GM18870 (cell line): ENCODE results near the gene SV2B.

ENCODE experiments used
- ATAC-seq: cut with Tn5 transposase; IDR thresholded peaks from one replicate; pipeline ENCODE4 v1.9.1; 2021; ENCODE audit warnings: moderate library complexity; ENCODE audit not compliant: unreplicated experiment

SV2B gene

DNA sequence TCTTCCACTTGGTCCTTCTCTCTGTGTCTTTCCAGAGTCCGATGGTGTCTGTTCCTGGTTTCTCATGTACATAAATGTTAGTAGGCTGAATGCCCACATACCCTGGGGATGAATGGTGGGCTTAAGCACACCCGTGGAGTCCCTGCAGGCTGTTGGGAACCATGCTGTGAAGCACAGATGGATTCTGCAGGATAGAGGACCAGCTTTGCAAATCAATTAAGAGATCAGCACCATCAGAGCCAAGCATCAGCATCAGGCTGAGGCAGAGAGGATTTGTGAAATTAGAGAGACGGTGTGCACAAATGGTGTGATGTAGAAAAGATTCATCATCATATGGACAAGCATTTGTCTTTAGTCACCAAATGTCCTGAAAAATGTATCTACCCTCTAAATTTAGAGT is 127.1 kb downstream of the SV2B start:
- no peak for ATAC-seq

DNA sequence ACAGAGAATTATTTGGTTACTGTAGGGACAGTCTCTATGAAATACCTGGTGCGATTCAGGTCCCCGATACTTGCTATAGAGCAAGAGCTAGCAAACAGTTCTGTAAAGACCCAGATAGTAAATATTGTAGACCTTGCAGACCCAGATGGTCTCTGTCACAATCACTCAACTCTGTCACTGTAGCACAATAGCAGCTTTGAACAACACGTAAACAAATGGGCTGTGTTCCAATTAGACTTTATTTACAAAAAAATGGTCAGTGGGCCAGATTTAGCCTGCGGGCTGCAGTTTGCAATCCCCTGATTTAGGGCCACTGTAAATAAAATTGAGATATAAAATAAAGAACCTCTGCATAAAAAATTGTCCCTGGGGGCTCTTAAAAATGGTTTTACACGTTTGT is 127.7 kb downstream of the SV2B start:
- ATAC-seq = no peak

DNA sequence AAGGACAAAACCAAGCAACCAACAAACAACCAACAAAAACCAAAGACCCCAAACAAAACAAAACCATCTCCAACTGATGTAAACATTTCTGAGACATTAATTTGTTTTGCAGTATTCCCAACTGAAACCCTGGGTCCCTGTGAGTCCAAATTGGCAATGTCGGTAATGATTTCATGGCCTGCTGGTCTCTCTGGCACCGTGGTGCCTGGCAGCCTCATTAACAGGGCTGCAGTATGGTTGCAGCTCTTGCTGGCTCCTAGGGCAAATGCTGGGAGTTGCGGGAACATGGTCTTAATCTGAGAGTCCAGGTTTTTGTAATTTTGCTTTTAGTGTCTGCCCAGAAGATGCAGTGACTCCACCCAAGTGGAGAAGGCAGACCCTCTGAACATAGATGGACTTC is 128.3 kb downstream of the SV2B start:
- no peak for ATAC-seq

DNA sequence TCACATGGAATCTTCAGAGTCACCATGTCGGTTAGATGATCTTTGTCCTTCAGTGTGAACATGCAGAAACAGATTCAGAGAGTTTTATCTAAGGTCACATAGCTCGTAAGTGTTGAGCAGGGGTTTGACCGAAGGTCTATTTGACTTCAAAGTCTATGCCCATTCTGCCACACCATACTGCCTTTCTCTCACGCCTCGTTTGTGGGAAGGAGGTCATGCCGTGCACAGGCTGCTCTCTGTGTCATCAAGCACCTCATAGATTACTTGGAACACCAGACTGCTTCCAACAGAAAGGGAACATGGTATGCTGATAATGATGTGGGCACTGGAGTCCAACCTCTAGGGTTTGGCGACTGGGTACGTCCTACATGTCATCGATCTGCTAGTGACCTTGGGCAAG is 128.8 kb downstream of the SV2B start:
- no peak for ATAC-seq

DNA sequence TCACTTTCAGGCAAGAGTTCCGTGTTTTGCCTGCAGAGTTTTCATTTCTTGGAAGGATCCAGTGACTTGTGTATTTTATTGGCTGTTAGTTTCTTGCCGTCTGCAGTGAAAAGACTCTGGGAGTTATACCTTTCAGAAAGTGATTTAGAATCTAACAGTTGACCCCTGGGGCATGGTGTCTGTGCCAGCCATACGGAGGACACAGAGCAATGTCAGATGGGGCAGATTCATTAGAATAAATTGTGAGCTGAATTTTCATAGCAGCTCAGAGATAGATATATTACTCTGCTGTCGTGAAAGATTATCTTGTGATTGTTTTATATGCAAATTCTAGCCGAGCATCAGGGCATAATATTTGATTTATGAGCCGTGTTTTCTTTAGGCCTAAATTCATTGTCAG is 131.6 kb downstream of the SV2B start:
- ATAC-seq = no peak

DNA sequence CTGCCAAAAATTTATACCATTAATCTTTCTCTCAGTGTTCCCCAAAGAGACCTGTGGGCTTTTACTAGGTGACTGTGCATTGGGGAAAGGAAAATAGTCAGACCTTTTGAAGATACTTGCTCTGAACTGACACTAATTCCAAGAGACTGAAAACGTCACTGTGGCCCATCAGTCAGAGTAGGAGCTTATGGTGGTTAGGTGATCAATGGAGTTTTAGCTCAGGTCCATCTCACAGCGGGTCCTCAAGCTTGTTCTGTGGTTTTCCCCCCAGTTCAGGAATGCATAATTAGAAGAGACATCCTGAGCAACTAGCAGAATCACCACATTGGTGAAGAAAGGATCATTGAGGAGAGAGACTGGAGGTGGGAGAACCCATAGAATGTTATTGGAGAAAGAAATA is 134.7 kb downstream of the SV2B start:
- ATAC-seq = no peak

DNA sequence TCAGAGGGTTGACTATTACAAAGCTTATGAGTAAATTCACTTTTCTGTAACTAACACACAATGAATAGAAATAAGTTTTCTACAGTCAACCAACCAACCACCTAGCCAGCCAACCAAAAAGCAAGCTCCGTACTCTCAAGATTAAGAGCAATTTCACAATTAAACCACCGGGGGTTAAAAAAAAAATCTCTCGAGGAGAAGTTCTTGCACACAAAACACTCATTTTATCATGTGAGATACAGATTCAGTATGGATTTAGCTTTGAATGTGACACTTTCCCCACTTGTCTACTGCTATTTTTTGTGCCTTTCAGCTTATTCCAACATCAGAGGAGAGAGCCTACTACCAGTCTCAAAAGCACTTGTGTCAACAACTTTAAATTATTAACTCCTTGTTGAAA is 135.3 kb downstream of the SV2B start:
- no peak for ATAC-seq

DNA sequence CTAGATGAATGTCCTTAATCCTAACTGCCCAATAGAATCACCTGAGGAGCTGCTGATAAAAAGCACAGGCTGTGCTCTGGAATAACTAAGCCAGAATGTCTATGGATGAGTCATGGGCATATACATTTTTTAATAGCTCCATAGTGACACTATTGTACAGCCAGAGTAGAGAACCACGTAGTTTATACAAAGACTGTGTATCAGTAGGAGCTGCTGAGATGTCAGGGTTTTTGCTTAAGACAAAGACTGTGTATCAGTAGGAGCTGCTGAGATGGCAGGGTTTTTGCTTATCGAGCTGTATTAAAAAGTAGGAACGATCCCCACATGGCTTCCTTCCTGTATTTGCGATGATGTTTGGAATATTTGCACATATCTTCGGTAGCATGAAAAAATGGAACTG is 137.4 kb downstream of the SV2B start:
- ATAC-seq = no peak

DNA sequence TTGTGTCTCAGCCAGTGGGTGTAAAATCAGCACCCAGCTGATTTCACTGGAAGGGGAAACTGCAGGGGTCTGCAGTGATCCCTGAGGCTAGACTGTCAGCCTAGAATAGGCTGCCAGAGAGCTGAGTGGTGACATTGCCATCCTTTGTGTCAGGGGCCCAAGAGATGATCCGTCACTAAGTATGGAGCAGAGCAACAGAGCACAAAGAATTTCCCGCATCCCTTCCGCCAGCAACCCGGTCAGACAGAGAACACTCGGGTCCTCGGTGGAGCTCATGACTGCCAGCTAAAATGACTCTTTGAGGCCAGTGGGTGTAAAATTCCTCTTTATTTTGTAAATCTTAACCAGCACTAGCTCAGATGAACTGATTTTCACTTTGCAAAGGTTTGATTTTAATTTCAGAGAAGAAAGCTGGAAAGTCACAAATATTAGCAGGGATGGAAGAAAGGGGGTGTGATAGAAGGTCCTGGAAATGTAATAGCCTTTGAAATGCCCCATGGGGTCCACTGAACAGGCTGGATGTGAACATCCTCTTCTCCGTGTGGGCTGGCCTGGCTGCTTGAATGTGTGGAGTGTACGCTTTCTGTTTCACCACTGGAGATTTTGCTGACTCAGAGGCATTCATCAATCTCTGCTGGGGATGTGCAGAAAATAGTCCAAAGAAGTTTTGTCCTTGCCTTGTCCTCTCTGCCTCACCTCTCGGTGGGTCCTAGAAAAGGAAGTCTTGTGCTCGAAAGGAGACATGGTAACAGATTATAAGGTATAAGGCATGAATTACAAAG is 138.8 kb downstream of the SV2B start:
- ATAC-seq = no peak

DNA sequence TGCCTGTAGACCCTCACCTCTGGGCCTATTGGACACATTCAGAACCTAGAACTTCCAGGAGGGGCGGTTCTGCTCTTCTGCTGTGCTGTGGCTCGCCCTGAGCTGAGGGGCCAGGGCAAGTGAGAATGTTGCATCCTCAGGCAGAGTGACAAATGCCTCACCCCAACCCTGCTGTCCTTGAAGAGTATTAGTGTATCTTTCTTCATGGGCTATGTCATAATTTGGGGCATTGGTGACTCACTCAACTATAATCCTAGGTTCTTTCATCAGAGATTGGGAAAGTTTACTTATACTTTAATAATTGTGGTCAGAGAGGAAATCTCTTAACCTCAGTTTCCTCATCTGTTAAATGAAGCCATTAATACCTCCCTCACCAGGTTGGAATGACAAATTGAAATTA is 143.8 kb downstream of the SV2B start:
- ATAC-seq = no peak

DNA sequence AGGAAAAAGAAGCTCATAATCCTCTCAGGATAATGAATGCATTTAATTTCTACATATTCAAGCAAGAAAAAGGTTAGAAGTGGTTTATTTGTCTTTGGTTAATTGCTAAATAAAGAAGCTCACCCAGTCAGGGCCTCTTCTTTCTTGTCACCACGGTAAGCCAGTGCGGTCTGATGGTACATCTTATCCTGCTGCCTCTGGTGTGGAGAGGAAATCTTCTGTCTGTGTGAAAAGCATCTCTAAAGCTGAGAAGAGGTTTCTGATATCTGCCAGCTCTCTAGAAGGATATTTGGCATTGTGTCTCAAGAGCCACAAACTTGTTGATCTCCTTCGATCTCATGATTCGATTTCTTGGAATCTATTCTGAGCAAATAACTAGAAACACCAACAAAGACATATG is 144.9 kb downstream of the SV2B start:
- ATAC-seq = no peak

DNA sequence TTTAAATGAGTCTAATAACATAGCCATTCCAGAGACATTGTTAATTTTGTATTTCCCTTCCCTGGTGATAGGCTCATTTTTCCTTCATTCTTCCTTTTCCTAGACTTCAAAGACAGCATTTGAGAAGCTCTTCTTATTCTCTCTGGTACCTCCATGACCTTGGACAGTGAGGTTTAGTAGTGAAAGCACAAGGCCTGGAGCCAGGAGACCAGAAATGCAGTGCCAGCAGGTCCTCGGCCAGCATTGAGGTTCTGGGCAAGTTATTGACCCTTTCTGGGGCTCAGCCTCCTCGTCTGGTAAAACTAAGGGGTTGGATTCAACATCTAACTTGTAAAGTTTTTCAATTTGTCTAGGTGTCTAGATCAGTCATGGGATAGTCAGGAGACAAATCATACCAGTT is 146.9 kb downstream of the SV2B start:
- ATAC-seq = no peak

DNA sequence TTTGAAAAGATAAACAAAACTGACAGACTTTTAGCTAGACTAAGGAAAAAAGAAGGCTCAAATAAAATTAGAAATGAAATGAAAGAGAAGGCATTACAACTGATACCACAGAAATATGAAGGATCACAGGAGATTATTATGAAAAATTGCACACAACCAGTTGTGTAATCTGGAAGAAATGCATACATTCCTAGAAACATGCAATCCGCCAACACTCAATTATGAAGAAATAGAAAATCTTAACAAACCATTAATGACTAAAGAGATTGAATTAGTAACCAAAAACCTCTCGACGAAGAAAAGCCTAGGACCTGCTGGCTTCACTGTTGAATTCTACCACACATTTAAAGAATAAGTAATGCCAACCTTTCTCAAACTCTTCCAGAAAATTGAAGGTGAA is 149.5 kb downstream of the SV2B start:
- ATAC-seq = no peak

DNA sequence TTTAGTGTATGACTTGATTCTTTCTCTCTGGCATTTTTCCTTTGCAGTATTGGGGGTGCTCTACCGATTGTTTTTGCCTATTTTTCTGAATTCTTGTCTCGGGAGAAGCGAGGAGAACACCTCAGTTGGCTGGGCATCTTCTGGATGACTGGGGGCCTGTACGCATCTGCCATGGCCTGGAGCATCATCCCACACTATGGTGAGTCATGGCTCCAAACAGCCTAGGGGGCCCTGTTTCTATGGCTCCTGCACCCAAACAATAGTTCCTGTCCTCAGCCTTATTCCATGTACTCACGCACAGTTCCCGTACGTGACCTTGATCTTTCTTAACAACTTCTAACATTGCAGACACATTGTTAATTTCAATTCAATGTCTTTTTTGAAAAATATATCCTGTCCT is 152.3 kb downstream of the SV2B start:
- no peak for ATAC-seq

DNA sequence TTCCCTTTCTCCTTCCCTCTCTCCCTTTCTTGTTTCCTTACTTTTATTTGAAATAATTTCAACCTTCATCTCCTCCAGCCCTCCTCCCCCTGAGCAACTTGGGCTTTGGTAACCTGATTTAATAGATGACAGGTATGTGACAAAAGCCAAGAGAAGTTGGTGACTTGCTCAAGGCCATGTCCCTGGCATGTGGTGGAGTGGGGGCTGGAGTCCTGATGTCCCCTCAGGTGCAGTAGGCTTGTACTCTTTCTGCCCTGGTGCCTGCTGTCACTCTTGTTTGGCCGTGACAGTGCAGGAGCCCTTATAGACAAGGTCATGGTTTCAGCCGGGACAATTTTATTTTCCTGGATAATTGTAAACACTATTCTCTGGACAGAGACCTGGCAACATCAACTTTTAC is 152.7 kb downstream of the SV2B start:
- no peak for ATAC-seq

DNA sequence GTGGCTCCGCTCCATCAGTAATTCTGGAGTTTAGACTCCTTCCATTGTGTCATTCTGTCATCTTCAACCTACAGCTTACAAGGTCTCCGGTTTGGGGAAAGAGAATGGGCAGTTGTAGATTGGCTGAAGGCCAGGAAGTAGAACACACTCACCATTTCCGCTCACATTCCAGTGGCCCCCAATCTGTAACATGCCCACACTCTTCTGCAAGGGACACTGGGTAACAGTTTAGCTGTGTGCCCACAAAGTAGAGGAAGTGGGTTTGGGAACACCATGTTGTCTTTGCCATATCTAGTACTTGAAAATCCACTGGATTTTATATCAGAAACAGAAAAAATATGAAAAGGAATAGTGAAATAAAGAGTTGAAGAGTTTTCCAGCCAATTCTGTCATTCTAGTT is 153.5 kb downstream of the SV2B start:
- no peak for ATAC-seq

DNA sequence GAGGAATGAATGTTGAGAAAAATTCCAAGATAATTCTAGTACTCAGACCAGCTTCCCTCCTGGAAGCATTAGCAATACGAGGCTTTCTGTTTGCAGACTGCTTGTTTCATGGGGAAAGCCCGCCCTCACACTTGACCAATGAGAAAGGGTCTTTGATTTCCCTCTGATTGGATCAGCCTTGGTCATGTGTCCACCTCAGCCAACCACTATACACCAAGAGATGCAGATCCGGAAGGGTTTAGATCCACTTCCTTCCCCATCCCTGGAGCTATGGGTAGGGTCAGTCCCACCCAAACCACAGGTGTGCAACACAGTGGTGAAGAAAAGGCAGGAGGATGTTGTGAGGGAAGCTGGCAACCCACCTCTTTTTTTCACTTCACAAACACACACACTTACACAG is 154.7 kb downstream of the SV2B start:
- ATAC-seq = no peak

DNA sequence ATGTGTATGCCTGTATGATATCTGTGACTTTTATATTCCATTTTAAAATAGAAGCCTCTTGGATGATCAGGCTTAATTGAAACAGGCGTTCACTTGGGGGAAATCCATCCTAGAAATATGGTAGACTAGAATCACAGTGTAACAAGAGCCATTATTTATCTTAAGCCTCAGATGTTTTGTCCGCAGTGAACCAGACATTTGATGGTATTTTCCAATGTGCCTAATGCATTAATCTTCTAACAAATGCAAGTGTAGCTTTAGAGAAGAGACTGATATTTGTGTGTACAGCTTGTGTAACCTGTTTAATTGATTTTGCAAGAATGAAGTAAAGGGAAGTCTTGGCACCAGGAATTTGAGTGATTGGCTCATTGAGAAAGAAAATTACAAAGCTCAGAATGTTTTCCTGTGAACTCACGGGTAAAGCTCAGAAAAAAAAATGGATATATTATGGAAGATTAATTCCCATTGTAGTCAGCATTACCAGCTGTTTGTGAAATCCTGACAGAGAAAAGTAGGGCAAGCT is 155.7 kb downstream of the SV2B start:
- no peak for ATAC-seq

DNA sequence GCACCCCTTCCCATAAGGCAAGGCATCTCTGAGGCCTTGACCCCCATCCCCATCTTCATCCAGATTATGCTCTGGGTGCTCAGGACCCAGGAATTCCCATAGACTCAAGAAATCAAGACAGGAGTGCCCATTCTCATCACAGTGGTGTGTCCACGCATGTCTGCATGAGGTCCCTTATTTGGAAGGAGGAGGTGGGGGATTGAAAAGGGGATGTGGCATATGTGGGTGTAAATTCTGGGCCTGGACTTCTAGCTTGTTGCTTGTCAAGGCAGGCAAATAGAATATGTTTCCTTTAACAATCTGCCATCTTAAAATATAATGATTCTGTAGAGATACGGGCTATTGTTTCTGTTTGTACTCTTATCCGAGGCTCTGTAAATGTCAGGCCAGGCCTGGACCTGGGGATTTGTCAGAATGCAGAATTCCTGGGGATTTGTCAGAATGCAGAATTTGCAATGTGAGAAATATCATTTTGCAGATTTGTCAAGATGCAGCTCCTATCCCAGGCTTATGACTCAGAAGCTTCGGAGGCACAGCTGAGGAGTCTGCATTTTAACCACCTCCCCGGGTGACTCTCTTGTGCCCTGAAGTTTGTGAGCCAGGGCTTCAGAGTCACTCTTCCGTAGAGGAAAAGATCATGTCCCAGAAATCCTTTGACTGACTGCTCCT is 157.8 kb downstream of the SV2B start:
- ATAC-seq = no peak

DNA sequence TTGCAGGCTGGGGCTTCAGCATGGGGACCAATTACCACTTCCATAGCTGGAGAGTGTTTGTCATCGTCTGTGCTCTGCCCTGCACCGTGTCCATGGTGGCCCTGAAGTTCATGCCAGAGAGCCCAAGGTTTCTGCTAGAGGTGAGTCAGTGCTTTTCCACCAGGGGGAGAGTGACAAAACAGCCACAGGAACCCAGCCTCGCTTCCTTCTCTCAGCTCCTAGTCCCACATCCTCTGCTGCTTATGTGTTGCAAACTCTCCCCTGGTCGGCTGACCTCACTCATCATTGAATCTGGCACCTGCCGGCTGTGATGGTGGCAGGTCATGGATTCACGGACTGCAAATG is 158.3 kb downstream of the SV2B start:
- ATAC-seq = no peak

DNA sequence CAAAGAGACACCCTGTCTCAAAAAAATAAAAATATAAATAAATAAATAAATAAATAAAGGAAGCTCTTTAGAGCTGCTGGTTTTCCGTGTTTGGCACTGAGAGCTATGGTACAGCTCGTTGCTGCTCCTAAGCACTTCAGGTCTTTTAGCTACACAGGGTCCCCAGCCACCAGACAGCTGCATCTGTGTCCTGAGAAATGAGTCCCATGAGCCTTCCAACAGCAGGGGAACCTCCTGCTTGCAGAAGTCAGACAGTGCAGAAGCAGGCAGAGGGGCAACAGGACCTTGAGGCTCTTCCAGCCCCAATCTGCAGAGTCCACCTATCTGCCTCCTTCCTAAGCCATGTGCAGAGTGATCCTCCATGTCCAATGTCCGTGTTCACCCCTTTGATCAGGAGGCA is 159.0 kb downstream of the SV2B start:
- ATAC-seq = no peak

DNA sequence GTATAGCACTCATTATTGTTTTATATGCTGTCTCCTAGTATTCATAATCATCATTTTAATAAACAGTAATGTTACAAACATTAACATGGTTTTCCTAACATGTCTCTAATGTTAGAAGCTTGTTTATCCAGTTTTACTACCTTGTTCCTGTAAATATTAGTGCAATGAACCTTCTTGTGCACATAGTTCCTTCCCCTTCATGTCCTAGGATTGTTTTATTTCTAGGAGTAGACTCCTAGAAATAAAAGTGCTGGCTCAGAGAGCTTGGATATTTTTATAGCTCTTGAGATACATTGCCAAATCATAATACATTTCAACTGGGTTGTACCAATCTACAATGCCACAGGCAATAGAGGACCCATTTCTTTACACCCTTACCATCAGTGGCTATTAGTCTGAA is 161.3 kb downstream of the SV2B start:
- no peak for ATAC-seq
